ENCODE data around the gene COL15A1. TPM values are rescaled to one million over a fixed set of nuclear protein-coding genes. Genes with fewer than 3 reads are reported as not detected.

COL15A1 gene
- total and polyA plus RNA-seq, 2 of the 13 experiments (the other 11 are each of a cell fraction or from before 2014, with no cell fraction given): not detected

DNA sequence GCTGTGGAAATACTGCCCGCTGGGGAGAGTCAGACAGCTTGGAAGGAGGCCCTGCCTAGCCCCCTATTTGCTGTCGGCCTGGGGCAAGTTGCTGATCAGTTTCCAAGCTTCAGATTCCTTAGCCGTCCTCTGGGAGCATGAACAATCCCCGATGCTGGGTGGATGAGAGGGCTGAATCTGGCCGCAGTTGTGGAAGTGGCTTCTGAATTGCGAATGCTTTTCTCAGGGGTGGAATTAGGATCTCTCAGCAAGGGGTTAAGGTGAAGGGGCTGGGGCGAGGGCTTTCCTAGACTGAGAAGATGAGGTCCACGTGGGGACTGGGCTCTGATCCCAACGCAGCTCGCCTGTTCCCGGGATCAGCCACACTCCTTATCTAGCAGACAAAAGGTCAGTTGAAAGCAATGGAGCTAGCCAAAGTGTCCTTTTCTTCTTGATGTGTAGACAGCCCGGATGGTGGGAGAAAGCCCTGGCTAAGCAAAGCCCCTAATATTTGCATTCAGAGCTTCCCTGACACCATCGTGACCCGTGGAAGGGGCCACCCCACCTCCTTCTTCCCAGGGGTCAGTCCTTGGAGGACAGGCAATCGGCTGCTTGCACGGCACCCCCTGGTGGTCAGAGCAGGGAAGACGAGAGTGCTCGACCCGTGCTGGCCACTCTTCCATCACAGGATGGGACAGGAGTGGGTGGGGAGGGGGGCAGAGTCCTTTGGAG, 54.9 kb downstream of the COL15A1 start (continued):
- TF ChIP-seq, protein P1, sequence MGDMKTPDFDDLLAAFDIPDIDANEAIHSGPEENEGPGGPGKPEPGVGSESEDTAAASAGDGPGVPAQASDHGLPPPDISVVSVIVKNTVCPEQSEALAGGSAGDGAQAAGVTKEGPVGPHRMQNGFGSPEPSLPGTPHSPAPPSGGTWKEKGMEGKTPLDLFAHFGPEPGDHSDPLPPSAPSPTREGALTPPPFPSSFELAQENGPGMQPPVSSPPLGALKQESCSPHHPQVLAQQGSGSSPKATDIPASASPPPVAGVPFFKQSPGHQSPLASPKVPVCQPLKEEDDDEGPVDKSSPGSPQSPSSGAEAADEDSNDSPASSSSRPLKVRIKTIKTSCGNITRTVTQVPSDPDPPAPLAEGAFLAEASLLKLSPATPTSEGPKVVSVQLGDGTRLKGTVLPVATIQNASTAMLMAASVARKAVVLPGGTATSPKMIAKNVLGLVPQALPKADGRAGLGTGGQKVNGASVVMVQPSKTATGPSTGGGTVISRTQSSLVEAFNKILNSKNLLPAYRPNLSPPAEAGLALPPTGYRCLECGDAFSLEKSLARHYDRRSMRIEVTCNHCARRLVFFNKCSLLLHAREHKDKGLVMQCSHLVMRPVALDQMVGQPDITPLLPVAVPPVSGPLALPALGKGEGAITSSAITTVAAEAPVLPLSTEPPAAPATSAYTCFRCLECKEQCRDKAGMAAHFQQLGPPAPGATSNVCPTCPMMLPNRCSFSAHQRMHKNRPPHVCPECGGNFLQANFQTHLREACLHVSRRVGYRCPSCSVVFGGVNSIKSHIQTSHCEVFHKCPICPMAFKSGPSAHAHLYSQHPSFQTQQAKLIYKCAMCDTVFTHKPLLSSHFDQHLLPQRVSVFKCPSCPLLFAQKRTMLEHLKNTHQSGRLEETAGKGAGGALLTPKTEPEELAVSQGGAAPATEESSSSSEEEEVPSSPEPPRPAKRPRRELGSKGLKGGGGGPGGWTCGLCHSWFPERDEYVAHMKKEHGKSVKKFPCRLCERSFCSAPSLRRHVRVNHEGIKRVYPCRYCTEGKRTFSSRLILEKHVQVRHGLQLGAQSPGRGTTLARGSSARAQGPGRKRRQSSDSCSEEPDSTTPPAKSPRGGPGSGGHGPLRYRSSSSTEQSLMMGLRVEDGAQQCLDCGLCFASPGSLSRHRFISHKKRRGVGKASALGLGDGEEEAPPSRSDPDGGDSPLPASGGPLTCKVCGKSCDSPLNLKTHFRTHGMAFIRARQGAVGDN (CRISPR knock-in tag; IDR thresholded peaks at IDR 0.05): peak; percentile 30; the same call in 1 of the 2 replicates
- TF ChIP-seq IRF9 (CRISPR knock-in tag; IDR thresholded peaks at IDR 0.05; ENCODE audit: borderline replicate concordance) (peak; percentile 63; the same call in 1 of the 2 replicates), BORCS8-MEF2B (CRISPR knock-in tag; IDR thresholded peaks at IDR 0.05) (no peak), TBX3 (IDR thresholded peaks at IDR 0.05; ENCODE audit: borderline replicate concordance) (no peak), MIER3 (CRISPR knock-in tag; IDR thresholded peaks at IDR 0.05; ENCODE audit: borderline replicate concordance) (no peak)

DNA sequence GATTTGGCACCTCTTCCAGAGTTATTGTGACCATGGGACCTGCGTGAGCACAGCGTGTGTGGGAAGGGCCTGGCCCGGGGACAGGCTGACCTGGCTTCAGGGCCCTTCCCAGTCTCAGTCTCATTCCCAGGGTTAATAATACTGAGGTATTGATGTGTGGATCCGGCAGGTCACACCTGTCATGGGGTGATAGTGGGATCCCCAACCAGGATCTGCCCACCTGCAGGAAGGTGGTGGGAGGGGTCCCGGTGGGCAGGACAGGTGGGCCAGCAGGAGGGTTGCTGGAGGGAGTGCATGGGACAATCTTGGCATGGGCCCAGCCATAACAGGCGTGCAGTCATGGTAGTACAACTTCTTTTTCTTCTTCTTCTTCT, 55.4 kb downstream of the COL15A1 start:
- ATAC-seq (no peak; the same call in 1 of the 3 replicates), DNase-seq (ENCODE audit: low spot score) (no peak), FAIRE-seq (no peak)
- BruUV-seq (replicated peaks): no TSS peak
- no peaks in the 10 kb centered on the region for H4K20me1 ChIP-seq (ENCODE audit: insufficient read depth, low read length)
- no peak overlapping the region for H3K4me3 ChIP-seq (replicated peaks in 1 of 3; ENCODE audit: insufficient read depth in 1 of 3, low read depth in 2 of 3, low read length in 3 of 3)
- no peak overlapping the region for H2AFZ ChIP-seq (ENCODE audit: low read length)
- no peaks in the 10 kb centered on the region for H3K36me3 ChIP-seq (replicated peaks in 1 of 2; ENCODE audit: control insufficient read depth in 1 of 2, insufficient read depth in 2 of 2, low read length in 2 of 2)
- no peaks in the 10 kb centered on the region for H3K4me1 ChIP-seq (ENCODE audit: insufficient read depth, low read length)
- H3K4me2 ChIP-seq (ENCODE audit: low read depth, low read length): no peak overlapping the region
- 20% methylated on average over 6 of the region's 6 CpGs for WGBS (ENCODE audit: low lambda C conversion rate)
- H3K79me2 ChIP-seq (ENCODE audit: insufficient read depth, low read length): no peaks in the 10 kb centered on the region
- H3K27me3 ChIP-seq (ENCODE audit: control insufficient read depth in 1 of 2, insufficient read depth in 2 of 2, low read length in 2 of 2): peaks cover 0 to 10% of the 10 kb centered on the region in 2 experiments; a peak in 1 of 5 replicates
- in situ Hi-C loops (cut with HindIII; ENCODE audit: extremely low pct_ligation_motif_present, low pct_unique_long_range_greater_than_20kb): loop anchor here (5.0 kb wide), 2 partner anchors 138 to 152 kb away; no protein-coding TSS in a partner anchor
- no peak overlapping the region for H3K9ac ChIP-seq (ENCODE audit: insufficient read depth, low read depth, low read length)
- TF ChIP-seq MTF2 (CRISPR knock-in tag; IDR thresholded peaks at IDR 0.05; ENCODE audit: borderline replicate concordance) (no peak), XRCC5 (optimal IDR thresholded peaks at IDR 0.05; ENCODE audit: low read length) (peak; percentile 2)
- H3K27ac ChIP-seq (ENCODE audit: extremely low read length, insufficient read depth, low read length): no peak overlapping the region
- CTCF ChIA-PET (ENCODE audit: low intra/inter-chr PET ratio, low total read pairs): interaction anchor here (1.3 to 2.5 kb wide), 2 partner anchors 24 to 150 kb away, joined by 5 to 27 read pairs; no protein-coding TSS in a partner anchor
- H3K9me3 ChIP-seq (ENCODE audit: low read length): no peaks in the 10 kb centered on the region
- intact Hi-C loops (cut with micrococcal nuclease; ENCODE audit: unreplicated experiment): loop anchor here (1.0 kb wide), 1 partner anchor 151 kb away; no protein-coding TSS in a partner anchor
- POLR2A ChIA-PET: no interaction called here
